Measurements from ENCODE around the gene TAF4B.
"Not testable (repeated sequence)": the region's sequence is repeated elsewhere in the genome, so short reads cannot be mapped to it uniquely, and the experiment has no call there.

TAF4B gene

DNA sequence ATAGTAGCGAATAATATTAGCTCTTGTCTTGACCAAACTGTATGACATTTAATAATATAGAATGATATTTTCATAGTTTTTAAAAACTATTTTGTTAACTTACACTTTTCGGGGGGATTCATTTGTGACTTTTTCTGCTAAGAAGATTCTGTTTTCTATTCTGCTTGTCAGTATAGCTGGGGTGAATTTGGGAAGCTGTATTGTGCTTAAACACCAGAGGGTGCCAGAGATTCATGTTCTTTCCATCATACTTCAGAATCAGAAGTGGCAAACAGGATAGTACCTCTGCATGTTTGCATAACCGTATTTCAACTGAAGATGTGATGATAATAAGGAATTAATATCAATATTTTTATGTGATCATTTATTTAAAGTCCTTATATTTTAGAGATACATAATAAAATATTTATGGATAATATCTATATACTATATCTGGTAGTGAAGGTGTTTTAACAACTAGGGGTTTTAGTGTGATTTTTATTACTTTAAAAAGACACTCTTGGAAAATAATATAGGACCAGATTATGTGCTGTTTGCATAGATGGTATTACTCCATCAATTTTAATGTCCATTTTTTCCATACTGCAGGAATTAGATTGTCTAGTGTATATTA is 81.0 kb downstream of the TAF4B start:
- FAIRE-seq, result peak; percentile 38

DNA sequence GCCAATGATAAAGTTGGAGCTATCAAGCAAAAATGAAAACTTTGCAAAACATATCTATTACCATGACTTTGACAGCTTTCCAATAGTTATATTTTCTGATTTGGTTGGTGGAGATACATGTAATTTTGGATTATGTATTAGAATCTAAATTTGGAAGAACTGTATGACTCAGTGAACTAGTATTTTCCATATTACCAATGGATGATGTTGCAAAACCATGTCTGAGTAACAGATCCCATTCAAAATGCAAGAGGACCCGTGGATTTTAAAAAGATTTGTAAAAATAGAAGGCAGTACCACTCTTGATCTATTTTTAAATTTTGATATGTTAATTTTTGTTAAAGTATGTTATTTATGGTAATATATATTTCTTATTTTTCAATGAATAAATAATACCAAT is 83.0 kb downstream of the TAF4B start:
- no peak for FAIRE-seq

DNA sequence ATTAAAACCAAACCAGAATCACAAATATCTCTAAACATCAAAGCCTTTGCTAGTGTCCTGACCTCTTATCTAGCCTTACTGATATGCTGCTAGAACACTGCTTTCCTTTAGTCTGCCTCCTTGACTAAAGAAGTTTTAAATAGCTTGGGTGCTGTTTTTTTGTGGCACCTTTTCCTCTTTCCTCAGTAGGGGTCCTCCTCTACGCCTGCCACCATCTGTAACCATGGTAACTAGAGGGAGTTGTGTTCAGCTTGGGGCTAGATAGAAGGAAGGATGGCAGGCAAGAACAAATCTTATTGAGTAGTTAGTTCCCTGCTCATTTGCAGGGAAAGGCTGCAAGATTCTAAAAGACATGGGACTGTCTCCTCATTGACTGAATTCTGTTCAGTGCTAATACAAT is 86.0 kb downstream of the TAF4B start:
- FAIRE-seq, result no peak

DNA sequence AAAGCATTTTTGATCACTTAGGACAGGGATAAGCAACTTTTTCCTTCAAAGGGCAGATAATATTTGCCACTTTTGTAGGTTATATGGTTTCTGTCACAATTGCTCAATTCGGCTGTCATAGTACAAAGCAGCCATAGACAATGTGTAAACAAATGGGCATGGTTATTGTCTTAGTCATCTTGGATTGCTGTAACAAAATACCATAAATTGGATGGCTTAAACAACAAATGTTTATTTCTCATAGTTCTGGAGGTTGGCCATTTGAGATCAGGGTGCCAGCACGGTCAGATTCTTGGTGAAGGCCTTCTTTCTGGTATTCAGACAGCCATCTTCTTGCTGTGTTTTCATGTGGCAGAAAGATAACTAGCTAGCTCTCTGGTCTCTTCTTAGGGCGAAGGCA is 91.2 kb downstream of the TAF4B start:
- no peak for FAIRE-seq

DNA sequence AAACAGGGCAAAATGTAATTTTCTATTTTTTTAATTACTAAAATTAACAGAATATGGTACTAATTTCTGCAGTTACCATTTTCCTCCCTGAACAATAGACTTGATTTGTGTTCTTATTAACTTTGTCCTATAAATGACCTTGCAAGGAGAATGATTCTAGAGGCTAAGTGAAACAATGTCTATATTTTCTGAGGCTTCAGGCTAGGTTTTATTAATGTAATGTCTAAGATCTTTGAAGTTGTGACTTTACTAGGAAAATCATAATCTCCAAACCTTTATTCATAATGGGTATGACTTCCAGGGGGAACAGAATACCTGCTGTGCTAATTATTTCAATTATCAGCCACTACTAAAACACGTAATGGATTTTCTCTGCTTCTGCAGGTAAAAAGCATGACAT is 94.4 kb downstream of the TAF4B start:
- no peak for FAIRE-seq

DNA sequence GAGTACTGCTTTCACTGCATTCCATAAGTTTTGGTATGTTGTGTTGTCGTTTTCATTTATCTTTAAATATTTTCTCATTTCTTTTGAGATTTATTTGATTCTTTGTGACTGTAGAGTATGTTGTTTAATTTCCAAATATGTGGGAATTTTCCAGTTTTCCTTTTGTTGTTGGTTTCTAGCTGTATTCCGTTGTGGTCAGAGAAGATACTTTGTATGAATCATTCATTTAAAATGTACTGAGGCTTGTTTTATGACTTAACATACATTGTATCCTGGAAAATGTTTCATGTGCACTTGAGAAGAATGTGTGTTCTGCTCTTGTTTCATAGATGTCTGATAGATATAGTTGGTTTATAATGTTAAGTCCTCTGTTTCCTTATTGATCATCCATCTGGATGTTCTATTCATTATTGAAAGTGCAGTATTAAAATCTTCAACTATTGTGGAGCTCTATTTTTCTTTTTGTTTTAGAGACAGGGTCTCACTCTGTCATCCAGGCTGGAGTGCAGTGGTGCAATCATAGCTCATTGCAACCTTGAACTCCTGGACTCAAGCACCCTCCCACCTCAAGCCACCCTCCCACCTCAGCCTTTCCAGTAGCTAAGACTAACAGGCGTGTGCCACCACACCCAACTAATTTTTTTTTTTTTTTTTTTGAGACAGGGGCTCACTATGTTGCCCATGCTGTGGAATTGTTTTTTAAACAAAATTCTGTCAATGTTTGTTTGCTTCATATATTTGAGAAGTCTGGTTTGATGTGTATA is 96.8 kb downstream of the TAF4B start:
- FAIRE-seq, result no peak

DNA sequence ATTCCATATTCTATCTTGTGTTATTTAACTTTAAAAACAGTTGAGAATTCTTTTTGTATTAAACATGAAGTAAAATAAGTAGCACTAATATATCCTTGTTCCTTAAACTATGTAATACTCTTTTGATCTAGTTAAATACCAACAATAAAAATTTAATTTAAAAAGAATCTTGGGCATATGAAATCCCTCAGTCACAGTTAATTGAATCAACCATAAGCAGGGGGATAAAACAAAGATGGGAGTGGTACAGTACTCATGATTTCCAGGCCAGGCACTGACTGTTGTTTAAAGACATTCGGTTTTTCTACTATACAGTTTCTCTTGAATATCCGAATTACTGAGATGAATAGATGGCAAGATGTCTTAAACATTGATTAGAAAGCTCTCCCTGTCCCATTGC is 99.5 kb downstream of the TAF4B start:
- FAIRE-seq, result no peak

DNA sequence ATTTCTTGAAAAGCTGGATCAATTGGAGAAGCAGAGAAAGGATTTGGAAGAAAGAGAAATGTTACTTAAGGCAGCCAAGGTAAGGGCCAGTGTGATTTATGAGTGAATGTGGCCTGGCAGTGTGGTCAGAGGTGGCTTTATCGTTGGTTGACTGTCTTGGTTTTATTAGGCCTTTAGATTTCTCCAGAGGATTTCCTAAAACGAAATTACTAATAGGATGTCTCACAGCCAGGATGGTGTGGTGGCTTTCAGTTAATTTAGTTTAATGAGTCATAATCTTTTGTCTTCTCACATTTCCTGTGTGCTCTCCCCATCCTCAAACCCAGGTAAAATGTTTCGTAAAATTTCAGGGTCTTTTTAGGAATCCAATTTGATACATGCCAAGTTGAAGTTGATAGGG is 100.8 kb downstream of the TAF4B start:
- FAIRE-seq, result no peak

DNA sequence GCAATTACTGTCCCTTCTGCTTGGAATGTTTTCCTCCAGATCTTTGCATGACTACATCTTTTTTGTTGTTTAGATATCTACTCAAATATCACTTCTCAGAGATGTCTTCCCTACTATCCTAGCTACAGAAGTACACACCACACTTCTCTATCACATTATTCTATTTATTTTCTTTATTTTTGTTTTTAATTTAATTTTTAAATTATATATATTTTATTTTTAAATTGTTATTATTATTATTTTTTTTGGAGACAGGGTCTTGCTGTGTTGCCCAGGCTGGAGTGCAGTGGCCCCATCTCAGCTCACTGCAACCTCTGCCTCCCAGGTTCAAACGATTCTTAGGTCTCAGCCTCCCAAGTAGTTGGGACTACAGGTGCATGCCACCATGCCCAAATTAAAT is 106.7 kb downstream of the TAF4B start:
- FAIRE-seq, result no peak

DNA sequence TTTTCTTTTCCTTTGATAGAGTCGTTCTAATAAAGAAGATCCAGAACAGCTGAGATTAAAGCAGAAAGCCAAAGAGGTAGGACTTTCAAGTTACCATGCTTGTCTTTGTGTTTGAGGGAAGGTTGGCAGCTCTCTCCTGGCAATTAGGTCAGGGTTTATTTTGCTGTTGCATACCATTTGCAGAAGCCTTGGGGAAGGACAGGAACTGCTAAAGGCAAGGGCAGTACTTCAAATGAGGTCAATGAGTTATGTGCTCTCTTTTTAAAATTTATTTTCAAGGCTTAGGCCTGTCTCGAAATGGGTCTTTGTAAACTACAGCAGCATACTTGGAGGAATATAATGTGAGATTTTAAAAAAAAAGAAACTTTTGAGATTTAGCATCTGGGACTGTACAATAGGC is 108.9 kb downstream of the TAF4B start:
- FAIRE-seq, result no peak

DNA sequence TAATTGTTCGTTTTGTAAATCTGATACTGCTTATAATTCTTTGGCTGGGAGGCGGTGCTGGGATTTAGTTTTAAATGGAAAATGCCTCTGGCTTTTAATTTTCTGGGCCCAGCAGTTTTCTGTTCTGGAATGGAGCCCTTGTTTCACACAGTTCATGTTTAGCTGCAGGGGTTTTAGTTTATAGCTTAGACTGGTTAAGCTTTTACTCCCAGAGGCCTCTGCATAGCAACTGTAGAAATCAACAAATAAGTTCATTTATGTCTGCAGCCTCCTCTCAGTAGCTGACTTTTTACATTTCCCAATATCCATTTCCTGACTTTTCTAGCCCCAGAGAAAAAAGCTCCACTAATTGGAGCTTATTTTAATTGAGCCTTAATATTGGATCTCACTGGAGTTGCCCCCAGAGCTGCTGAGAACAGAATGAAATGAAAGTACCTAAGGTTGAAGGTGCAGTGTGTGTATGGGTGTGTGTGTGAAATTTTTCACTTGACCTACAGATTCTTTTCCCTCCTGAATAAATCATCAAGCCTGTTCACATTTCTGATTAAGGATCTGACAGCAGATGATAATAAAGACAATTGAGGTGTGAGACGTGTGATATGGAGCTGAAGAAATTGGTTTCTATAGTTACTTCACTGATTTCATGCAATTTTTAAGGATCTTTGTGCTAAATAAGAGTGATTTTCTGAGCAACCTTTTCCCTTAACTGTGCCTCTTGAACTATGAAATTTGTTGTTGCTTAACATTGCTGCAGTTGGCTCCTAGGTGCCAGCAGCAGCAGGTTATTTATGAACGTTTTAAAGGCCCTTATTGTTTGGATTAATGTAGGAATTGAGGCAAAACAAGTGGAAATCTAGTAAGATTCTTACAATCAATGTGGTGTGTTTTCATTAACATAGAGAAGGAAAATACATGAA is 109.6 kb downstream of the TAF4B start:
- no peak for FAIRE-seq

DNA sequence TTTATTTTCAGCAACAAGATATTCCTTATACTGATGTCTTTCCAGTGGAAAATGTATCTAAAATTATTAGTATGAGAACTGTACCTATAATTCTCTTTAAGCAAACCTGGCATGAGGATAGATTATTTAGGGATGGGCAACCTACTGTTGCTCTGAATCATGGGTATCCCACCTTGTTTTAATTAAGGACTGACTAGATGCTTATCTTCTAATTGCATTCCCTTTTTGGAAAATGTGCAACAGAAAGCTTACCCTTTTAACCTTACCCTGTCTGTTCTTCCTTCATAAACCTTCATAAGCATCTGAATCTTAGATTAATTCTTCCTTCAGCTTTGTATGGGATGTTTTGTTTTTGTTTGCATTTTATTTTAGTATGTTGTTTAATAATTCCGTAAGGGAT is 110.3 kb downstream of the TAF4B start:
- FAIRE-seq, result no peak

DNA sequence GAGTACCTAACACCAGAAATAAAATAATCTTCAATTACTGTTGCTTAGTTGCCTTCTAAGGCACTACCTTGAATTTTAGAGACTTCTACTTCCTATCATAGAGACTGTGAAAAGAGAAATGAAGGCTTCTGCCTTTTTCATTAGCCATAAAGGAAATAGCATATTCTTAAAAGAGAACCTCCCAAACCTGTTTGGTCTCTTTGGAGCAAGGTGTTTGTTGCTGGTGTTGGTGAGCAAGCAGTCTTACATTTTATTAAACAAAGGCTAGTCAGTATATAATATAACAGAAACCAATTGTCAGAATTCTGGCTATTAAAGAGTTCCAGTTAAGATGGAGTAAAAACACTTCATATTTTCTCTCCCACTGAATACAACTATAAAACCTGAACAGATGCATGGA is 116.4 kb downstream of the TAF4B start:
- no peak for FAIRE-seq

DNA sequence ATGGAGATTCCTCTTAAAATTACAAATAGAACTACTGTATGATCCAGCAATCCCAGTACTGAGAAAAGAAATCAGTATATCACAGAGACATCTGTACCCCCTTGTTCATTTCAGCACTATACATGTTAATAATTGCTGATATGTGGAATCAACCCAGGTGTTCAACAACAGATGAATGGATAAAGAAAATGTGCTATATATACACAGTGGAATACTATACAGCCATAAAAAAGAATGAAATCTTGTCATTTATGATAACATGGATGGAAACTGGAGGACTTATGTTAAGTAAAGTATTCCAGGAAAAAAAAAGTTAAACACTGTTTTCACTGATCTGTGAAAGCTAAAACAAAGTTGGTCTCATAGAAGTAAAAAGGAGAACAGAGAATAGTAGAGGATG is 124.7 kb downstream of the TAF4B start:
- no peak for FAIRE-seq

DNA sequence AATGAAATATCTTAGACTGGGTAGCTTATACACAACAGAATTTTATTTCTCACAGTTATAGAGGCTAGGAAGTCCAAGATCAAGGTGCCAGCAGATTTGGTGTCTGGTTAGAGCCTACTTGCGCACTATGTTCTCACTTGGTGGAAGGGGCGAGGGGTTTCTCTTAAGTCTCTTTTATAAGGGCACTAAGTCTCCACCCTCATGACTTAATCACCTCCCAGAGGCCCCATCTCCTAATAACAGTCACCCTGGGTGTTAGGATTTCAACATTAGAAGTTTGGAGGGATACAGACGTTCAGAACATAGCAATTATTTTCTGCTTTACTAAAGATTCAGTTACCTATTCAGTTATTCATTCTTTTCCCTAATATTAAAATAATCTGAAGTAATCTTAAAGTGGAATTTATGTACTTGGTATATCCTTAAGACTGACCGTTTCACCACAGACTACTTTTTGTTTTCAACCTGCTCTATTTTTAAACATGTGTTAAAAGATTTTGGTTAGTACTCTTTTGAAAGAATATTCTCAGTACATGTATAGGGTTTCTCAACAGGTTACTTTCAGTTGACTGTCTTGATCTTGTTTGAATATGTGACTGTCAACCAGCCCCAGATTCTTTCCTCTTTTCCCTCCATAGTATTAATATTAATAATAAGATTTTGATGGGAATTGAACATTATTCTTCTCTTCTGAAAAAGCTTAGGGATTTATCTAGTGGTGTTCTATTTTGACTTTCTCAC is 130.0 kb downstream of the TAF4B start:
- FAIRE-seq, result no peak

DNA sequence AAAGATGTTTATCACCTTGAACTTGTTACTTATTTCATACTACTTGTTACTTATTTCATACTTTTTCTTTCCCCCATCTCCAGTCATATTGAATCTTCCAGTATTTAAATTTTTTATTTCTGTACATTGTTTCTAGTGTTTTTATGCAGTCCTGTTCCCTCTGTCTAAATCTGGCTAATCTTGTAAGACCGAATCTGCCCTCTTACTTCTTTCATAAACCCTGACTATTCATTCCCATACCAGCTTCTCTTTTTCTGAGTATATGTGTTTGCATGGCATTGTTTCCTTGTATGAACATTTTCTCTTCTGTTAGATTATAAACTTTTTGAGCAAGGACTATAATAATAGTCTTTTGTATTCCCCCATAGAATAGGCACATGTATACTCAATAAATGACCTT is 131.7 kb downstream of the TAF4B start:
- no peak for FAIRE-seq

DNA sequence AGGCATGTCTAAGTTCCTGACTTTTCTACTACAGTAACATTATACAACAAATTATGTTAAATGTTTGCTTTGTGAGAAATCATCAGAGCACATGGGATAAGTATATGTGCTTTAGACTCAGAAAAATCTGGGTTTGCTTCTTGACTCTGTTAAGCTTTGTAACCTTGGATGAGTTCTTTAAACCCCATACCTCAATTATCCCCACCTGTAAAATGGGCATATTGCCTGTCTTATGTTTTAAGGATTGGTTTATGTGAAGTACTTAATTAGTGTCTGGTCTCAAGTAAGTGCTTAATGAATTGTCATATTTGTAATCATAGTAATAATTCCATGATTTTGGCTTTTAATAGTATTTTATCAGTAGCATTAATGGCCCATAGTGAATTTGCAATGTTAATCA is 135.8 kb downstream of the TAF4B start:
- FAIRE-seq, result no peak

DNA sequence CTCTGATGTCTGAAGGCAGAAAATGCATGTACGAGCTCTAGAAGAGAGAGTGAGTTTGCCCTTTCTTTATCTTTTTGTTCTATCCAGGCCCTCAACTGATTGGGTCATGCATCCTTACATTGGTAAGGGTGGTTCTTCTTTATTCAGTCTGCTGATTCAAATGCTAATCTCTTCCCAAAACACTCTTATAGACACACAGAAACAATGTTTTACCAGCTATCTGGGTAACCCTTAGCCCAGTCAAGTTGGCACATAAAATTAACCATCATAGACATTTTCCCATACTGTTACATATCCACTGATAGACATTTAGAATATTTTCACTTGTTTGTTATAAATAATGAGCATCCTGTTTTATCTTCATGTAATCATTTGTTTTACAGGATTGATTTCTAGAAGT is 141.2 kb downstream of the TAF4B start:
- no peak for FAIRE-seq

DNA sequence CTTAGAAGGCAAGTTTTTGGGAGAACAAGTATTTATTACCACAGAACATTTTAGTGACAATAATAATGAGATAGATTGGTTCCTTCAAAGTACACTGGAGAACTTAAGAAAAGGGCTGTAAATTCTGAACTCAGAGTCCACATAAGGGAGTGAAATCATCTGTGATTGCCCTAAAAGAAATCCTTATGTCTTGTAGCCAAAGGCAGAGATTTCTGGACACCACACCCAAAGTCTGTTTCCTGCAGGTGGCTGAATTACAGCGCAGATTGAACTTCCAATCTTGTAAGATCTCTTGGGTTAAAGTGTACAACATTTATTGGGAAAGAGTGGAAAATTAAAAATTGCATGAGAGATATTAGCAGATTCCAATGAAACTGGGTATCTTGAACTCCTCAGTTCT is 143.8 kb downstream of the TAF4B start:
- FAIRE-seq, result no peak

DNA sequence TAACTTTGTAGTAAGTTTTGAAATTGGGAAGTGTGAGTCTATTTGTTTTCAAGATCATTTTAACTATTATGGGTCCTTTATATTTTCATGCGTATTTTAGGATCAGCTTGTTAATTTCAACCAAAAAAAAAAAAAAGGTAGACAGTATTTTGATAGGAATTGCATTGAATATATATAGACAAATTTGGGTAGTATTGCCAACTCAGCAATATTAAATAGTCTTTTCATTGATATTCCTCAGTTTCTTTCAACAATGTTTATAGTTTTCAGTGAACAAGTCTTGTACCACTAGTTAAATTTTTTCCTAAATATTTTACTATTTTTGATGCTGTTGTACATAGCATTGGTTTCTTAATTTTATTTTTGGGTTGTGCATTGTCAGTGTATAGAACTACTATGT is 149.9 kb downstream of the TAF4B start:
- FAIRE-seq, result no peak

DNA sequence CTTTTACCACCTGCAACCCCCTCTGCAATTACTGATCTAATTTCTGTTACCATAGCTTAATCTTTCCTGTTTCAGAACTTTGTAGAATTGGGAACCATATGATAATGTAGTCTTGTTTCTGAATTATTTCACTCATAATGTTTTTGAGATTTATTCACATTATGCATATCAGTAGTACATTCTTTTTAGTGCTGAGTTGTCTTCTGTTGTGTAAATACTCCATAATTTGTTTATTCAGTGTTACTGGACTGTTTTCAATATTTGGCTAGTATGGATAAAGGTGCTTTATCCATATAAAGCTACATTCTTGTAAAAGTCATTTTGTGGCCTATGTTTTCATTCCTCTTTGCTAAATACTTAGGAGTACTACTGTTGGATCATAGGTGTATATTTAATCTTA is 152.5 kb downstream of the TAF4B start:
- no peak for FAIRE-seq

DNA sequence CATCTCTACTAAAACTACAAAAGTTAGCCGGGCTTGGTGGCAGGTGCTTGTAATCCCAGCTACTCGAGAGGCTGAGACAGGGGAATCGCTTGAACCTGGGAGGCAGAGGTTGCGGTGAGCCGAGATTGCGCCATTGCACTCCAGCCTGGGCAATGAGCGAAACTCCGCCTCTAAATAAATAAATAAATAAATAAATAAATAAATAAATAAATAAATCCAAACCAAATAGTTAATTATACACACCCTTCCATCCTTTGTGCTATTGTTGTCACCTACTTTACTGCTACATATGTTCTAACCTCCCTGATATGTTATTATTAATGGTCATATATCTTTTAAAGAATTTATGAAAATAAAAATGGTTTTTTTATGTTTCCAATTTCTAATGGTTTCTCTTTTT is 155.3 kb downstream of the TAF4B start:
- FAIRE-seq, result not testable (repeated sequence)

Measured in colon (tissue), 2 donors.